ENCODE measurements around the gene UBE2L5.

Gene UBE2L5

GRCh38 chr13:30406779-30407416 is 15.4 kb upstream of the UBE2L5 start:
- DNase-seq (ENCODE audit: low read depth), result no peak

DNA sequence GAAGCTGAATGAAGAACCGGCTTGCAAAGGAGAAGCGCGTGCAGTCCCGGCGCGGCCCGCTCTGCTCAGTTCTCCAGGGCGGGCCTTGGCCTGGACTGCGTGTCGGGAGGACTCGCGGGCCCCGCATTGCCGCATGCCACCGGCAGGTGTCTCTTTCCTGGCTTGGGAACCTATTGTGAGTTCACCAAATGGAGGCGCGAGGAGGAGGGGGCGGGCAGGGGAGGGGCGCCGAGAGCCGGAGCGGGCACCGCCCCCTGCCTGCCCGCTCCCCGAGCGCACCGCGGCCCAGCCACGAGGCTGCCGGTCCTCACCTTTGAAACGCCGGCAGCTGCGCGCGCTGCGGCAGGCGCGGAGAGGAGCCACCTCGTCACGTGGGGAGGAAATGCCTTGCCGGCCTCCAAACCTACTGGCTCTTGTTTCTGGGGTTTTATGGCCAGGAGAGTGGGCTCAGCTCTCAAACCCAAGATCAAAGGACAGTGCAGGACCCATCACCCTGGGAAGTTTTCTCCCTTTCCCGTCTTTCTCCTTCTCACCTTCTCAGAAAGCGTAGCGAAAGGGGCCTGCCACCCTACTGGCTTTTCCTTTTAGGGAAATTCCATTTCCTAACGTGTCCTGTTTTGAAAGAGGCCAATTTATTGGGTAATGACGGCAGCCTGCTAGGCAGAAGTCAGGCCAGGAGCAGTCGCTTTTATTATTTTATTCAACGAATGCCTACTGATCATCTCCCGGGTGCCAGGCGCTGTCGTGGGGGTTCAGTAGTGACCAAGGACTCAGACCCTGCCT is 13.8 kb upstream of the UBE2L5 start:
- peak; percentile 83 for DNase-seq (ENCODE audit: low read depth)

DNA sequence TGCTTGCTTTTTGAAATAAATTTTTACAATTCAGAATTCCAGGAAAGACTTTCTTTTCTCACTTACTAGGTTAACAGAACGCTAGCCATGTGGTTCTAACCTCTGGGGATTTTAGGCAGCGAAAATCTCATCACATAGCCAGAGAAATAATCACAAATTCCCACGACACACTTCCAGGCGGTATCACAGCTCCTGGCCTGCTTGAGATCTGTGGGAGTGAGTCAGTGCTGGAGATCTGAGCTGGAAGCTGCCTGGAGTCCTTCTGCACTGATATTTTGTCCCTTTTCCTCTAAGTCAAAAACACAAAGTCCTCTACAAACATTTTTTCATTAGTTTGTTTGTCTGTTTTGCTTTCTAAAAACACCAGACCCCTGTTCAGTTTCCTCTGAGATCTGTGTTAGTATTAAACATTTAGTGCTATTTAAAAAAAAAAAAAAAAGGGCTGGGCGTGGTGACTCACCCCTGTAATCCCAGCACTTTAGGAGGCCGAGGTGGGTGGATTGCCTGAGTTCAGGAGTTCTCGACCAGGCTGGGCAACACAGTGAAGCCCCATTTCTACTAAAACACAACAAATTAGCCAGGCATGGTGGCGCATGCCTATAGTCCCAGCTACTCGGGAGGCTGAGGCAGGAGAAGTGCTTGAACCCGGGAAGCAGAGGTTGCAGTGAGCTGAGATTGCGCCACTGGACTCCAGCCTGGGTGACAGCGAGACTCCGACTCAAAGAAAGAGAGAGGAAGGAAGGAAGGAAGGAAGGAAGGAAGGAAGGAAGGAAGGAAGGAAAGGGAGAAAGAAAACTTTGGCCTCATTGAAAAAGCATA is 12.2 kb upstream of the UBE2L5 start:
- peak; percentile 82 for DNase-seq (ENCODE audit: low read depth)

DNA sequence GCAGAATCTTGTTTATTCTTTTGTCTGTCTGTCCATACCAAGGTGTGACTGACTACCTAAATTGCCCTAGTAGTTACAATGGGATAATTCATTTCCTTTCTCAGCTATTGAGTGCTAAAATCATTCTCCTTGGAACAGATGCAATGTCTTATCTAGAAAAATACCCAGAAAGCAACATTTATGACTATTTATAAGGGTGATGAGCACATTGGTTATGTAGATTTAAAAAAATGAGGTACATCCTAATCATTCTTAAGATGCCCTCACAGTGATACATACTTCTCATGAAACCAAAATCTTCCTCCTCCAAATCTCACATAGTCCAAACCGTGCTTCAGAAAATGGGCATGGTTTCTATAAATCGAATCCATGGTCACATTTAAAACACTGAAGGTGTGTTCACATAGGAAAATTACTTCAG is 11.6 kb upstream of the UBE2L5 start:
- DNase-seq (ENCODE audit: low read depth), result no peak

- DNase-seq (ENCODE audit: low read depth), result no peak
Measured at GRCh38 chr13:30412346-30412745, 9.9 kb upstream of the UBE2L5 start.

DNA sequence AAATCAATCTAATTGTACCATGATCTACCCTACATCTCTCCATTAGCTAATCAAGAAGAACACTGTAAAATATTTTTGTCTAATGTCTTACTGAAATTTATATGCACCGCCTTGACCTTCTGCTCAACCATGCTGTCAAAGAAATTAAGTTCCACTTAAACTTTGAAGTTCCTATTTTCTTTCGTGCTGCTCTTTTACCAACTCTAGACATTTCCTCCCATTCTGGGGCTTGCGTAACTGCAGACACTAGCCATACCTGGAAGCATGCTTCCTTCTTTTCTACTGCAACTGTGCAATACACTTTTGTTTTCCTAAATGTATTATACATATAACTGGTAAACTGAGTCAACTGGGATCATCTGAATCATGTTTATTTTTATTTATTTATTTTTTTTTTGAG is 8.5 kb upstream of the UBE2L5 start:
- DNase-seq (ENCODE audit: low read depth), result no peak

DNA sequence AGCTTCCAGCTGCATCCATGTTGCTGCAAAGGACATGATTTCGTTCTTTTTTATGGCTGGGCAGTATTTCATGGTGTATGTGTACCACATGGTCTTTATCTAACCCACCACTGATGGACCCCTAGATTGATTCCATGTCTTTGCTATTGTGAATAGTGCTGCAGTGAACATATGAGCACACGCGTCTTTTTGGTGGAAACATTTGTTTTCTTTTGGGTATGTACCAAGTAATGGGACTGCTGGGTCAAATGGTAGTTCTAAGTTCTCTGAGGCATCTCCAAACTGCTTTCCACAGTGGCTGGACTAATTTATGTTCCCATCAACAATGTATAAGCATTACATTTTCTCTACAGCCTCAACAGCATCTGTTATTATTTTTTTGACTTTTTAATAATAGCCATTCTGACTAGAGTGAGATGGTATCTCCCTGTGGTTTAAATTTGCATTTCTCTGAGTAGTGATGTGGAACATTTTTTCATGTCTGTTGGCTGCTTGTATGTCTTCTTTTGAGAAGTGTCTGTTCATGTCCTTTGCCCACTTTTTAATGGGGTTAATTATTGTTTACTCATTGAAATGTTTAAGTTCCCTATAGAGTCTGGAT is 6.8 kb upstream of the UBE2L5 start:
- no peak for DNase-seq (ENCODE audit: low read depth)

DNA sequence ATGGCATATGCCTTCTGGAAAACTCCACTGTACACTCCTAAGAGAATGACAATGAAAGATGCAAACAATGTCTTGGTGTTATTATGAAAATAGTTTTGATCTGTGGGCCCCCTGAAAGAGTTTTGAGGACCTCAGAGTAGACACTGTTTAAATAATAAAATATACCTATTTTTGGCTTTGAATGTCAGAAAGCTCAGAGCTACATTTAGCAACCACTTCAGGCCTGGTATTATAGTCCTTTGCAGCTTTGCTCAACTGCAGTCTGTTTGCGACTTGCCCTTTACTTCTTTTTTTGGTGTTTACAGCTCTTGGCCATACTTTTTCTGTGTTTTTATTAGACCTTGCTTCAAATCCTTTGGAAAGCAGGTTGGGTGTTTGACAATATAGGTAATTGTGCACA is 5.8 kb upstream of the UBE2L5 start:
- no peak for DNase-seq (ENCODE audit: low read depth)

DNA sequence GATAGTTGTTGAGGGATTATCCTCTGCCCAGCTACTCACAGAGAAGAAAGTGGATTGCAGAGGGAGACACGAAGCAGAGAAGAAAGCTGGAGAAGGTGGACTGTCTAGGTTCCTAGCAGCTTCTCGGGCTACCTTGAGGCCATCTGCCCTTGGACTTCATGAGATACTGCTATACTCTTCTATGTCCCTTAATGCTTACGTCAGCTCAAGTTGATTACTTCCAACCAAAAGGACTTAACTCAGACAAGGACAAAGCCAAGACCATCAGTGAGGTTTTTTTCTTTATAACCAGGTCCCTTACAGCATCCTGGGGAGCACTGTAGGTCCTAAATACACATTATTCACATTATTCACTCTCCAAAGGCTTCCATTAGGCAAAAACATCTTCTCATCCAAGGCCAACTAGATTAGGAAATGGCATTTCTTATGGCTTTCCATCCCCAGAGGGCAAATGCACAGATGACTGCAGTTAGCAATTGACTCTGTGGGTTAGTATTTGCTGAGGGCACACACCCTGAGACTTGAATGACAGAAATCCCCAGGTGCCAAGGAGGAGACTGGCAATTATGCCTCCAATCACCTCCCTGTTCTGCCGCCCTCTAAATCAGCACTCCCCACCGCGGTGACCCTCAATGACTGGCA is 4.1 kb upstream of the UBE2L5 start:
- no peak for DNase-seq (ENCODE audit: low read depth)

GRCh38 chr13:30418717-30419459 is 3.4 kb upstream of the UBE2L5 start:
- DNase-seq (ENCODE audit: low read depth), result no peak

GRCh38 chr13:30421093-30422053 is 920 bp upstream of the UBE2L5 start:
- peak; percentile 85 for DNase-seq (ENCODE audit: low read depth)

DNA sequence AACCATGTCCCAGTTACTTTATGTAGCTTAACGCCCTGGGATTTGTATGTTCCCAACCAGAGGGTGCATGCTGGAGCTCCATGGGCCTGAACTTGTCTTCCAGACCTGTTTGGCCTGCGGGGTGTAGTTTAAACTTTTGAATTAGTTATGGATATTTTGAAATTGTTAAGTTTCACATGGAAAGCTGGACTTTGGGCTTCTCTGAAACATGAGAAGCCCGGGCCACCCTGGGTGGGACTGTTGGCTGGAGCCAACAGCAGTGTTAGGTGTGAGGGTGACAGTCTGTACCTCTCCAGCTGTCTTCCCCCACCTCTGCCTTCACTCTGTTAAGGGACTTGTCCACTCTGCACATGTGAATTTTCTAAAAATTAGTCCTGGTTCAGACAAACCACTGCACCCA is 1.6 kb downstream of the UBE2L5 start:
- no peak for DNase-seq (ENCODE audit: low read depth)

GRCh38 chr13:30429235-30429634 is 6.9 kb downstream of the UBE2L5 start:
- no peak for DNase-seq (ENCODE audit: low read depth)

- peak; percentile 96 for DNase-seq (ENCODE audit: low read depth)
Measured at GRCh38 chr13:30429721-30430694, 7.7 kb downstream of the UBE2L5 start.

DNA sequence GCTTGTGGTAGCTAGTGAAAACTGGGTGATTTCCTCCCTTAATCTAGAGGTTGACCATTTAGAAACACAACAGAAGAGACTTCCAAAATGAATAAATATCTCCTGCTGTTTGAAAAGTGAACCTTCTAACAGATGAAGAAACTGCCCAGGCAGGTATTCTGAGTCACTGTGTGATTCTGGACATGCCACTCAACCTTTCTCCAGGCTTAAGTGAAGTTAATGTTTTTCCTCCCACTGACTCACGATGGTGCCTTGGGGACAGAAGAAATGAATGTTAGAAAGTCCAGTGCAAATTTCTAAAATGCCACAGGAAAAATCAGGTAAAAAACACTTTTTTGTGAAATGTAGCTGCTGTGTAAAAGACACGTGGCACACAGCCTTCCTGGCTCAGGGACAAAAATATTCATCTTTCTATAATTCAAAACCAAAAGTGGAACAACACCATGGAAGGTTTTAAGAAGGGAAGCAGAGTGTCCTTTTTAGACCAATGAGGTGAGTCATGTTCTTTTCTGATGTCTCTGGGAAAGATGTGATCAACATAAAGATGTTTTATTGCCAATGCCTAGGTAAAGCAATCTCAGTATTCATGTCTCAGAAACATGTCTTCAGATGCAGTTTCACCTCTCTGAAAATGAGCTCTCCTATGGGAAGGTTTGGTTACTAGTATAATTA is 9.1 kb downstream of the UBE2L5 start:
- peak; percentile 63 for DNase-seq (ENCODE audit: low read depth)

DNA sequence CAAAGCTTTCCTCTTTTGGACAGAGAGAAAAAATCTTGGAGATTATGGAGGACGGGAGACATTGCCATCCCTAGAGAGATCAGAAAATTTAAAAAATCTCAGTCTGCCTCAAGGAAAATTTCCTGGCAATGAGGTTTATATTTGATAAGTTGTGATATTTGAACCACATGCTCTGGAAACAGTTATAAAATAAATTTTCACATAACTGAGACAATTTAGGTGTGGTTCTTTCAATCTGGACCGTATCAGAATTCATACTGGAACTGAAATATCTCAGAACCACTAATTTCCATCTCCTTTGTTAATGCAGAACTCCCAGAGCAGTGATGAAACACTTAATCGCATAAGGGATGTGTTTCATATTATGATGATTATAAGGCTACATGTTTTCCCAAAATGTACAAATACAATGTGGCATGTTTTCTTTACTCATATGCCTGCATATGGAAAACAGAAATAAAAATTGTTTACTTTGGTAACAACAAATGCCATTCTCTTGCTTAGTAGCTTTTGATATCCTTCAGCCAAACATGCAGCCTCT is 13.7 kb downstream of the UBE2L5 start:
- no peak for DNase-seq (ENCODE audit: low read depth)

DNA sequence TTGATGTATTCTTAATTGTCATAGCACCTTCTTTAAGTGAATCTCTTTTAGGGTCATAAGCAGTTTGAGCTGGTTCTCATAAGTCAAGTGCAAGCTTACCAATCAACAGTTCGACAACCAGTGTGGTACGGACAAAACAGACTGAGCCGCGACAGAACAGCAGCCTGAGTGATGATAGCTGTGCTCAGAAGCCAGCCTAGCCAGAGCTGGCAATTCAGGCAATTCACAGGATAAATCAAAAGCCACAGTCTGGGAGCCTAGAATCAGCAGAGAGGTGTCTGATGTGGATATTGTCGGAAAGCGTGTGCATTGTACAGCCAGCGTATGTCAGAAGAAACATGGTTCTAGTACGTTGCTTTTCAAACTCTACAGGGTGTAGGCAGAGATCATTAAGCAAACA is 14.9 kb downstream of the UBE2L5 start:
- no peak for DNase-seq (ENCODE audit: low read depth)

DNA sequence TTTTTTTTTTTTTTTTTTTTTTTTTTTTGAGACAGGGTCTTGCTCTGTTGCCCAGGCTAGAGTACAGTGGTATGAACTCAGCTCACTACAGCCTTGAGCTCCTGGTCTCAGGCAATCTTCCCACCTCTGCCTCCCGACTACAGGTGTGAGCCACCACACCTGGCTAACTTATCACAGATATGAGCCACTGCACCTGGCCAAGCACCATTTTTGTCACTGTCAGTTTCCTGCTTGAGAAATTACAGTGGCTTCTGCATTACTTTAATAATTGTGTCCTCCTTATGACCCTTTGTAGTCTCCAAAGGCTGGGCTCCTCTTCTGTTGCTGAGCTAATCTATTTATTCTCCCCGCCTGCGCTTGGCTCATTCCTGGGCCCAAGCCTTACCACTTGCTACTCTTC is 16.0 kb downstream of the UBE2L5 start:
- DNase-seq (ENCODE audit: low read depth), result no peak

Measured in ELR (cell line).